ENCODE measurements around the gene XXYLT1. TPM values are rescaled to one million over a fixed set of nuclear protein-coding genes. Genes with fewer than 3 reads are reported as not detected.

XXYLT1 gene
- total and polyA plus RNA-seq, 2 of the 8 experiments (the other 6 are each of a cell fraction or from before 2014, with no cell fraction given): 18.9 to 23.8 TPM

DNA sequence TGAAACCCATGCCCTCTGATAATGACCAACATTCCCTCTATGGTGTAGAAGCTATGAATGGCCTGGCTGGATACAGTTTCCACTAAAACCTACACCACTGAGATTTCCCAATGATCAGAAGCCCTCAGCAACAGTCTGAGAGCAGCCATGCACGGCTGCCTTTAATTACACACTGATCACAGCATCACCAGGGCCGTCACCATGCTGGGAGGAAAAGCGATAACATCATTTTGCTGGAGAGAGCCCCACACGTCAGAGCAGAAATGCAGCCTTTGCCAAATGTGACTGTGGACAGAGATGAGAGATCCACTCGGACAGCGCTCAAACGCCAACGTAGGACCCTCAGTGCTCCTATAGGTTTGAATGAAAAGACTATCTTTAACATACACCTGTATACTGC, 135.0 kb downstream of the XXYLT1 start:
- H3K56ac ChIP-seq (replicated peaks; ENCODE audit: insufficient read length, low read depth, low read length): no peak overlapping the region
- WGBS, 2 experiments (ENCODE audit: extremely low coverage in 1 of 2, insufficient coverage in 1 of 2, insufficient read length in 1 of 2, insufficient replicate concordance in 2 of 2, low coverage in 1 of 2, low lambda C conversion rate in 2 of 2, missing lambda C conversion rate in 1 of 2): 89% methylated on average over 8 of the region's 8 CpGs; no CpG with 5 or more reads in 1 of the 2 experiments
- ChIA-PET CTCF (ENCODE audit: partially characterized antibody) (interaction anchor here (1.0 kb wide), 1 partner anchor 120 kb away, joined by 3 read pairs; no protein-coding TSS in a partner anchor), POLR2A (ENCODE audit: partially characterized antibody) (no interaction called here)
- no peak overlapping the region for H3K4me2 ChIP-seq (ENCODE audit: insufficient read depth in 1 of 2, low read depth in 2 of 2, low read length in 2 of 2)
- no peaks in the 10 kb centered on the region for H3K36me3 ChIP-seq (ENCODE audit: control insufficient read depth in 2 of 4, insufficient read depth in 4 of 4, low read length in 3 of 4)
- H2BK120ac ChIP-seq (replicated peaks; ENCODE audit: low read depth, low read length): no peak overlapping the region
- no peak overlapping the region for H4K8ac ChIP-seq (ENCODE audit: extremely low read depth, insufficient read depth, low read length)
- FAIRE-seq (no peak), DNase-seq (ENCODE audit: low read depth in 1 of 2, low spot score in 2 of 2) (no peak)
- H4K5ac ChIP-seq (ENCODE audit: insufficient read length, low read depth, low read length): no peak overlapping the region
- no peak overlapping the region for H2BK5ac ChIP-seq (ENCODE audit: low read depth, low read length)
- no peak overlapping the region for H3K14ac ChIP-seq (ENCODE audit: insufficient read length)
- no peak overlapping the region for H3K4ac ChIP-seq (replicated peaks; ENCODE audit: insufficient read length, low read depth, low read length)
- H3K4me3 ChIP-seq (ENCODE audit: extremely low read depth in 1 of 4, insufficient read depth in 2 of 4, low read depth in 3 of 4, low read length in 4 of 4): no peak overlapping the region
- peaks cover 2% of the 10 kb centered on the region in 2 experiments for H4K20me1 ChIP-seq (replicated peaks in 1 of 2; ENCODE audit: control insufficient read depth in 1 of 2, insufficient read depth in 2 of 2, low read length in 2 of 2)
- H3K27ac ChIP-seq (ENCODE audit: low read depth, low read length): no peak overlapping the region
- H3K23ac ChIP-seq (ENCODE audit: insufficient read length): no peak overlapping the region
- no peak overlapping the region for H3K9ac ChIP-seq (replicated peaks in 1 of 4; ENCODE audit: extremely low read depth in 1 of 4, low read depth in 3 of 4, low read length in 3 of 4)
- no peaks in the 10 kb centered on the region for H3K4me1 ChIP-seq (replicated peaks in 1 of 4; ENCODE audit: control insufficient read depth in 3 of 4, insufficient read depth in 4 of 4, low read length in 3 of 4)
- no peak overlapping the region for H2BK20ac ChIP-seq (ENCODE audit: low read length)
- no peak overlapping the region for H2AFZ ChIP-seq (ENCODE audit: low read length)
- H3K79me1 ChIP-seq (ENCODE audit: low read depth, low read length): no peaks in the 10 kb centered on the region; the same call in 1 of the 2 replicates
- no peaks in the 10 kb centered on the region for H3K9me3 ChIP-seq (ENCODE audit: insufficient read depth in 2 of 2, low read depth in 1 of 2, low read length in 1 of 2)
- H2BK12ac ChIP-seq (ENCODE audit: low read depth, low read length): no peak overlapping the region
- no peak overlapping the region for H4K91ac ChIP-seq (replicated peaks; ENCODE audit: insufficient read length, low read length)
- H3K18ac ChIP-seq (ENCODE audit: extremely low read depth, low read length): no peak overlapping the region
- no peak overlapping the region for H2BK15ac ChIP-seq (ENCODE audit: low read length)
- H2AK5ac ChIP-seq (ENCODE audit: low read depth, low read length): no peak overlapping the region
- H3K27me3 ChIP-seq (replicated peaks in 1 of 4; ENCODE audit: control insufficient read depth in 3 of 4, extremely low read depth in 1 of 4, insufficient read depth in 3 of 4, low read length in 3 of 4): no peaks in the 10 kb centered on the region
- no peak for TF ChIP-seq YY1 (IDR thresholded peaks at IDR 0.05; ENCODE audit: low read depth, low read length)
- no peaks in the 10 kb centered on the region for H3K79me2 ChIP-seq (ENCODE audit: control insufficient read depth in 1 of 2, insufficient read depth in 2 of 2, low read length in 2 of 2)
- no peaks in the 10 kb centered on the region for H3K23me2 ChIP-seq (ENCODE audit: low read depth, low read length)
